Measurements from ENCODE around the gene RAB9B. TPM values are rescaled to one million over a fixed set of nuclear protein-coding genes. Genes with fewer than 3 reads are reported as not detected.

Gene RAB9B
- total RNA-seq, 1 experiment from 2014 or later: 0.05 TPM

DNA sequence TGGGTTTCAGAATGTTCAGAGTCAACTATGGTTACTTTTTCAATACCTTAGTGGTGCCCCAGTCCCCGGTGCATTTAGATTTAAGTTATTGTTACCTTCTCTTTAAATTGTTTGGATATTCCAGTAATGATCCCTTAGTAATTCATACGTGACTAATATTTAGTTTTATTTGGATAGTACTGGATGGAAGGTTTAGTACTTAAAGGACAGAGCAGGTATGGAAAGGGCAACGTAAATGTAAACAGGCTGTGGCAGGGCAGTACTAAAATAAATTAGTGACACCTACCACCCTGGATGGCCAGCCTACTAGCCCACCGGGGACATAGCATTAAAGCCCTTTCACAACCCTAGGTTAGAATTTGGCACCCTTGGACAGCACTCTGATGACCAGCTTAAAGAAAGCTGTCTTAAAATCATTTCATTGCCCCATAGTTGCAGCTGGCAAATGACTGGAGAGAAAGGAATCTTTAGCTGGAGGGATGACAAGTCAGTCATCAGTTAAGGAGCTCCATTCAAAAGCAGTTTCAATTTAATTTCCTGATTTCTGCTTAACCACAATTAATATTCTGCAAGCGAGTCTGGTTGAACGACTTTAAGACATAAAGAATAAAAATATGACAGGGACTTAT lies 39.0 kb downstream of the RAB9B start:
- ATAC-seq (no peak), DNase-seq (ENCODE audit: low read depth, low spot score) (no peak)
- Histone ChIP-seq H3K9ac (ENCODE audit: low read length) (no peak overlapping the region), H3K27me3 (ENCODE audit: insufficient read depth, low read length) (peaks cover 32% of the 10 kb centered on the region), H4K20me1 (ENCODE audit: insufficient read depth) (no peaks in the 10 kb centered on the region), H3K4me3 (replicated peaks in 1 of 2; ENCODE audit: low read depth in 1 of 2, low read length in 2 of 2) (no peak overlapping the region), H3K9me3 (ENCODE audit: control insufficient read depth in 1 of 2, insufficient read depth in 1 of 2, low read depth in 1 of 2, low read length in 2 of 2) (no peaks in the 10 kb centered on the region), H3K36me3 (ENCODE audit: control insufficient read depth in 1 of 2, insufficient read depth in 2 of 2, low read length in 2 of 2) (no peaks in the 10 kb centered on the region), H3K4me2 (ENCODE audit: low read length) (no peak overlapping the region), H3K79me2 (ENCODE audit: insufficient read depth, low read length) (no peaks in the 10 kb centered on the region), H3K27ac (ENCODE audit: low read depth, low read length) (no peak overlapping the region), H2AFZ (ENCODE audit: low read depth, low read length, poor library complexity, severe bottlenecking) (no peak overlapping the region), H3K4me1 (ENCODE audit: control insufficient read depth in 1 of 2, insufficient read depth in 2 of 2, low read length in 2 of 2) (no peaks in the 10 kb centered on the region), H3K9me2 (ENCODE audit: insufficient read depth) (no peaks in the 10 kb centered on the region)
- no TSS peak for BruUV-seq (replicated peaks)
- TF ChIP-seq SIN3A (IDR thresholded peaks at IDR 0.05; ENCODE audit: low read depth) (no peak), CEBPB (IDR thresholded peaks at IDR 0.05; ENCODE audit: low read depth) (no peak), EZH2 (IDR thresholded peaks at IDR 0.05) (no peak), ZNF274 (IDR thresholded peaks at IDR 0.05; ENCODE audit: low read depth, low read length) (no peak), EGR1 (IDR thresholded peaks at IDR 0.05; ENCODE audit: low read depth) (no peak)
- TF ChIP-seq, protein P1, sequence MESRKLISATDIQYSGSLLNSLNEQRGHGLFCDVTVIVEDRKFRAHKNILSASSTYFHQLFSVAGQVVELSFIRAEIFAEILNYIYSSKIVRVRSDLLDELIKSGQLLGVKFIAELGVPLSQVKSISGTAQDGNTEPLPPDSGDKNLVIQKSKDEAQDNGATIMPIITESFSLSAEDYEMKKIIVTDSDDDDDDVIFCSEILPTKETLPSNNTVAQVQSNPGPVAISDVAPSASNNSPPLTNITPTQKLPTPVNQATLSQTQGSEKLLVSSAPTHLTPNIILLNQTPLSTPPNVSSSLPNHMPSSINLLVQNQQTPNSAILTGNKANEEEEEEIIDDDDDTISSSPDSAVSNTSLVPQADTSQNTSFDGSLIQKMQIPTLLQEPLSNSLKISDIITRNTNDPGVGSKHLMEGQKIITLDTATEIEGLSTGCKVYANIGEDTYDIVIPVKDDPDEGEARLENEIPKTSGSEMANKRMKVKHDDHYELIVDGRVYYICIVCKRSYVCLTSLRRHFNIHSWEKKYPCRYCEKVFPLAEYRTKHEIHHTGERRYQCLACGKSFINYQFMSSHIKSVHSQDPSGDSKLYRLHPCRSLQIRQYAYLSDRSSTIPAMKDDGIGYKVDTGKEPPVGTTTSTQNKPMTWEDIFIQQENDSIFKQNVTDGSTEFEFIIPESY (IDR thresholded peaks at IDR 0.05; ENCODE audit: extremely low read depth, insufficient replicate concordance, low read length): no peak
- RAD21 ChIA-PET (ENCODE audit: low non-redundant PET in 1 of 2, low total read pairs in 2 of 2, uncharacterized antibody in 2 of 2, unreplicated experiment in 2 of 2): no interaction called here
- POLR2A ChIA-PET: no interaction called here
- intact Hi-C loops (cut with micrococcal nuclease): no loop called here
- CTCF ChIA-PET: no interaction called here

DNA sequence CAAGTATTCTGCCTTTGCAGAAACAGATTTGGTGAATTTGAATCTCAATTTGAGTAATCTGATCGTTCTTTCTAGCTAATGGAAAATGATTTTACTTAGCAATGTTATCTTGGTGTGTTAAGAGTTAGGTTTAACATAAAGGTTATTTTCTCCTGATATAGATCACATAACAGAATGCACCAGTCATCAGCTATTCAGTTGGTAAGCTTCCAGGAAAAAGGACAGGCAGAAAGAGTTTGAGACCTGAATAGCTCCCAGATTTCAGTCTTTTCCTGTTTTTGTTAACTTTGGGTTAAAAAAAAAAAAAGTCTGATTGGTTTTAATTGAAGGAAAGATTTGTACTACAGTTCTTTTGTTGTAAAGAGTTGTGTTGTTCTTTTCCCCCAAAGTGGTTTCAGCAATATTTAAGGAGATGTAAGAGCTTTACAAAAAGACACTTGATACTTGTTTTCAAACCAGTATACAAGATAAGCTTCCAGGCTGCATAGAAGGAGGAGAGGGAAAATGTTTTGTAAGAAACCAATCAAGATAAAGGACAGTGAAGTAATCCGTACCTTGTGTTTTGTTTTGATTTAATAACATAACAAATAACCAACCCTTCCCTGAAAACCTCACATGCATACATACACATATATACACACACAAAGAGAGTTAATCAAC lies 40.1 kb downstream of the RAB9B start:
- RAD21 ChIA-PET (ENCODE audit: low non-redundant PET in 1 of 2, low total read pairs in 2 of 2, uncharacterized antibody in 2 of 2, unreplicated experiment in 2 of 2): no interaction called here
- DNase-seq (ENCODE audit: low read depth, low spot score): no peak
- no peaks in the 10 kb centered on the region for H3K36me3 ChIP-seq (ENCODE audit: control insufficient read depth in 1 of 2, insufficient read depth in 2 of 2, low read length in 2 of 2)
- TF ChIP-seq POLR2AphosphoS5 (IDR thresholded peaks at IDR 0.05; ENCODE audit: low read depth, low read length): no peak
- TF ChIP-seq, protein P2, sequence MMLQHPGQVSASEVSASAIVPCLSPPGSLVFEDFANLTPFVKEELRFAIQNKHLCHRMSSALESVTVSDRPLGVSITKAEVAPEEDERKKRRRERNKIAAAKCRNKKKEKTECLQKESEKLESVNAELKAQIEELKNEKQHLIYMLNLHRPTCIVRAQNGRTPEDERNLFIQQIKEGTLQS (IDR thresholded peaks at IDR 0.05): no peak
- no peak for TF ChIP-seq EZH2 (IDR thresholded peaks at IDR 0.05)
- no peak for TF ChIP-seq POLR2A (IDR thresholded peaks at IDR 0.05; ENCODE audit: borderline replicate concordance, extremely low read depth, insufficient read depth, insufficient read length)
- no peak for TF ChIP-seq FOSL1 (IDR thresholded peaks at IDR 0.05; ENCODE audit: low read depth)
- TF ChIP-seq CTCF (IDR thresholded peaks at IDR 0.05 in 2 of 3, conservative IDR thresholded peaks at IDR 0.05 in 1 of 3; ENCODE audit: borderline replicate concordance in 1 of 3, insufficient read depth in 1 of 3, low read depth in 2 of 3, low read length in 2 of 3): no peak
- BruUV-seq (replicated peaks): no TSS peak
- CTCF ChIA-PET: interaction anchor here (0.6 kb wide), 1 partner anchor 1810 kb away, joined by 3 read pairs; no protein-coding TSS in a partner anchor
- H3K4me1 ChIP-seq (ENCODE audit: control insufficient read depth in 1 of 2, insufficient read depth in 2 of 2, low read length in 2 of 2): no peaks in the 10 kb centered on the region
- POLR2A ChIA-PET: no interaction called here
- H3K27me3 ChIP-seq (ENCODE audit: insufficient read depth, low read length): peaks cover 32% of the 10 kb centered on the region
- no peak overlapping the region for H3K4me2 ChIP-seq (ENCODE audit: low read length)
- no peak overlapping the region for H3K9ac ChIP-seq (ENCODE audit: low read length)
- H3K9me2 ChIP-seq (ENCODE audit: insufficient read depth): no peaks in the 10 kb centered on the region
- no peaks in the 10 kb centered on the region for H4K20me1 ChIP-seq (ENCODE audit: insufficient read depth)
- no peak for ATAC-seq
- intact Hi-C loops (cut with micrococcal nuclease): no loop called here
- H3K9me3 ChIP-seq (ENCODE audit: control insufficient read depth in 1 of 2, insufficient read depth in 1 of 2, low read depth in 1 of 2, low read length in 2 of 2): no peaks in the 10 kb centered on the region
- H3K79me2 ChIP-seq (ENCODE audit: insufficient read depth, low read length): no peaks in the 10 kb centered on the region
- no peak overlapping the region for H3K4me3 ChIP-seq (replicated peaks in 1 of 2; ENCODE audit: low read depth in 1 of 2, low read length in 2 of 2)
- no peak overlapping the region for H2AFZ ChIP-seq (ENCODE audit: low read depth, low read length, poor library complexity, severe bottlenecking)
- H3K27ac ChIP-seq (ENCODE audit: low read depth, low read length): no peak overlapping the region

Data from HCT116 (cell line).